Upper lobe of right lung (tissue), 1 donor: ENCODE results near the gene AP2B1. TPM values are rescaled to one million over a fixed set of nuclear protein-coding genes. Genes with fewer than 3 reads are reported as not detected.

Source experiments
- ATAC-seq: fragments of 200-7000 bp; cut with Tn5 transposase; one replicate; pipeline ENCODE4 v1.9.1; 2020; ENCODE audit warnings: mild to moderate bottlenecking, moderate library complexity
- DNase-seq: peaks from one replicate; pipeline ENCODE4 v3.0.0-alpha.2; 2020
- H3K27ac ChIP-seq: fragments of 200-600 bp; one replicate; pipeline ENCODE4 v1.8.0; 2022
- H3K27me3 ChIP-seq: fragments of 200-600 bp; one replicate; pipeline ENCODE4 v1.8.0; 2022; ENCODE audit warnings: mild to moderate bottlenecking
- H3K36me3 ChIP-seq: fragments of 200-600 bp; one replicate; pipeline ENCODE4 v1.8.0; 2022
- H3K4me1 ChIP-seq: fragments of 200-600 bp; one replicate; pipeline ENCODE4 v1.8.0; 2022
- H3K4me3 ChIP-seq: fragments of 200-600 bp; one replicate; pipeline ENCODE4 v1.8.0; 2022; ENCODE audit warnings: mild to moderate bottlenecking
- H3K9me3 ChIP-seq: fragments of 200-600 bp; one replicate; pipeline ENCODE4 v1.8.0; 2022
- CTCF ChIP-seq: fragments of 200-600 bp; IDR thresholded peaks from one replicate; pipeline ENCODE4 v1.8.0; 2022; ENCODE audit warnings: antibody characterized with exemption
- intact Hi-C: fragments of 100-400 bp; cut with DNase I; formaldehyde crosslinking; loops from one replicate; pipeline ENCODE4 v1.11.0; 2022
- total RNA-seq: library from RNA; stranded (reverse); fragmentation: NEBNext Ultra II Directional; extraction: Animal tissue kit (Norgen Biotek cat#: 25700); gene quantifications from one replicate; pipeline ENCODE4 v1.2.1, GENCODE V29; 2021
- donor health status: DM: no; HTN: yes; CAD: no; lungs with severe emphysema.

AP2B1 gene
- total RNA-seq, 1 donor from 2014 or later = 153 TPM

GRCh38 chr17:35766903-35767510 is 179.9 kb downstream of the AP2B1 start:
- H3K27me3 ChIP-seq = no peaks in the 10 kb centered on the region
- peak; percentile 62 for TF ChIP-seq CTCF
- ATAC-seq = peak; percentile 9
- no peak overlapping the region for H3K4me3 ChIP-seq
- peaks cover 5% of the 10 kb centered on the region for H3K4me1 ChIP-seq
- intact Hi-C loops = loop anchor here (5.0 kb wide), 1 partner anchor 40 kb away; the partner anchor contains the start of gene TAF15
- H3K9me3 ChIP-seq = no peaks in the 10 kb centered on the region
- H3K27ac ChIP-seq = no peak overlapping the region
- no peak for DNase-seq
- H3K36me3 ChIP-seq = no peaks in the 10 kb centered on the region

GRCh38 chr17:35768797-35769196 is 181.7 kb downstream of the AP2B1 start:
- ATAC-seq = no peak
- H3K4me1 ChIP-seq = peaks cover 9% of the 10 kb centered on the region
- H3K27me3 ChIP-seq = no peaks in the 10 kb centered on the region
- no peaks in the 10 kb centered on the region for H3K36me3 ChIP-seq
- no peak overlapping the region for H3K4me3 ChIP-seq
- TF ChIP-seq CTCF = no peak
- intact Hi-C loops = loop anchor here (5.0 kb wide), 1 partner anchor 39 kb away; the partner anchor contains the start of gene TAF15
- H3K9me3 ChIP-seq = no peaks in the 10 kb centered on the region
- H3K27ac ChIP-seq = no peak overlapping the region
- DNase-seq = no peak

GRCh38 chr17:35769895-35770486 is 182.9 kb downstream of the AP2B1 start:
- Histone ChIP-seq H3K9me3 (no peaks in the 10 kb centered on the region), H3K4me1 (peaks cover 16% of the 10 kb centered on the region), H3K27ac (no peak overlapping the region), H3K4me3 (no peak overlapping the region), H3K27me3 (no peaks in the 10 kb centered on the region), H3K36me3 (no peaks in the 10 kb centered on the region)
- no peak for ATAC-seq
- TF ChIP-seq CTCF = peak; percentile 15
- intact Hi-C loops = loop anchor here (5.0 kb wide), 1 partner anchor 37 kb away; the partner anchor contains the start of gene TAF15
- no peak for DNase-seq

GRCh38 chr17:35773129-35773528 is 186.0 kb downstream of the AP2B1 start:
- DNase-seq = no peak
- no peaks in the 10 kb centered on the region for H3K9me3 ChIP-seq
- H3K4me1 ChIP-seq = peaks cover 43% of the 10 kb centered on the region
- intact Hi-C loops = no loop called here
- peak overlapping the region; percentile 70 for H3K27ac ChIP-seq
- ATAC-seq = no peak
- H3K36me3 ChIP-seq = no peaks in the 10 kb centered on the region
- no peak for TF ChIP-seq CTCF
- H3K27me3 ChIP-seq = no peaks in the 10 kb centered on the region
- H3K4me3 ChIP-seq = no peak overlapping the region

GRCh38 chr17:35773679-35774425 is 186.7 kb downstream of the AP2B1 start:
- H3K9me3 ChIP-seq = no peaks in the 10 kb centered on the region
- no peaks in the 10 kb centered on the region for H3K36me3 ChIP-seq
- no peak overlapping the region for H3K4me3 ChIP-seq
- H3K4me1 ChIP-seq = peaks cover 43% of the 10 kb centered on the region
- intact Hi-C loops = no loop called here
- H3K27ac ChIP-seq = peak overlapping the region; percentile 70
- no peaks in the 10 kb centered on the region for H3K27me3 ChIP-seq
- peak; percentile 66 for DNase-seq
- peak; percentile 75 for ATAC-seq
- TF ChIP-seq CTCF = no peak
